ENCODE results near the gene SNHG17. TPM values are rescaled to one million over a fixed set of nuclear protein-coding genes. Genes with fewer than 3 reads are reported as not detected.

The SNHG17 gene
- total and polyA plus RNA-seq, 3 donors from 2014 or later, result 16.3 to 26.9 (median 17.8) TPM

- intact Hi-C loops (cut with DNase I; ENCODE audit: low total_unique reads), result no loop called here
- 80 to 81% methylated on average over 11 of the region's 11 CpGs for whole genome bisulfite sequencing, 2 donors
Observed at GRCh38 chr20:38377039-38377685, 58.0 kb downstream of the SNHG17 start.

GRCh38 chr20:38373898-38374297 is 61.2 kb downstream of the SNHG17 start:
- no peaks in the 10 kb centered on the region for H3K9me3 ChIP-seq
- peaks cover 12% of the 10 kb centered on the region for H3K4me1 ChIP-seq
- intact Hi-C loops (cut with DNase I; ENCODE audit: low total_unique reads), result no loop called here

More at GRCh38 chr20:38377039-38377685, 58.0 kb downstream of the SNHG17 start:
- Histone ChIP-seq H3K9me3 (no peaks in the 10 kb centered on the region), H3K27me3 (no peaks in the 10 kb centered on the region), H3K4me1 (peaks cover 12% of the 10 kb centered on the region), H3K4me3 (no peak overlapping the region), H3K27ac (no peak overlapping the region), H3K36me3 (ENCODE audit: low read depth, missing control alignments) (no peaks in the 10 kb centered on the region)
- no peak for DNase-seq
- TF ChIP-seq, protein P1, sequence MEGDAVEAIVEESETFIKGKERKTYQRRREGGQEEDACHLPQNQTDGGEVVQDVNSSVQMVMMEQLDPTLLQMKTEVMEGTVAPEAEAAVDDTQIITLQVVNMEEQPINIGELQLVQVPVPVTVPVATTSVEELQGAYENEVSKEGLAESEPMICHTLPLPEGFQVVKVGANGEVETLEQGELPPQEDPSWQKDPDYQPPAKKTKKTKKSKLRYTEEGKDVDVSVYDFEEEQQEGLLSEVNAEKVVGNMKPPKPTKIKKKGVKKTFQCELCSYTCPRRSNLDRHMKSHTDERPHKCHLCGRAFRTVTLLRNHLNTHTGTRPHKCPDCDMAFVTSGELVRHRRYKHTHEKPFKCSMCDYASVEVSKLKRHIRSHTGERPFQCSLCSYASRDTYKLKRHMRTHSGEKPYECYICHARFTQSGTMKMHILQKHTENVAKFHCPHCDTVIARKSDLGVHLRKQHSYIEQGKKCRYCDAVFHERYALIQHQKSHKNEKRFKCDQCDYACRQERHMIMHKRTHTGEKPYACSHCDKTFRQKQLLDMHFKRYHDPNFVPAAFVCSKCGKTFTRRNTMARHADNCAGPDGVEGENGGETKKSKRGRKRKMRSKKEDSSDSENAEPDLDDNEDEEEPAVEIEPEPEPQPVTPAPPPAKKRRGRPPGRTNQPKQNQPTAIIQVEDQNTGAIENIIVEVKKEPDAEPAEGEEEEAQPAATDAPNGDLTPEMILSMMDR (IDR thresholded peaks at IDR 0.05), result no peak
- no peak for TF ChIP-seq POLR2A (IDR thresholded peaks at IDR 0.05)

GRCh38 chr20:38373231-38373867 is 61.8 kb downstream of the SNHG17 start:
- peak overlapping the region in 1 of 2 donors; percentile 50 for H3K27ac ChIP-seq
- no peak overlapping the region for H3K4me3 ChIP-seq
- WGBS, 2 donors, result 34 to 36% methylated on average over 7 of the region's 7 CpGs
- no peaks in the 10 kb centered on the region for H3K27me3 ChIP-seq
- H3K9me3 ChIP-seq, result no peaks in the 10 kb centered on the region
- intact Hi-C loops (cut with DNase I; ENCODE audit: low total_unique reads), result no loop called here
- peak; percentile 51 for DNase-seq
- H3K4me1 ChIP-seq, result peaks cover 12% of the 10 kb centered on the region
- TF ChIP-seq POLR2A (IDR thresholded peaks at IDR 0.05), result no peak
- TF ChIP-seq, protein P1 (IDR thresholded peaks at IDR 0.05), result no peak
- H3K36me3 ChIP-seq (ENCODE audit: low read depth, missing control alignments), result no peaks in the 10 kb centered on the region

More at GRCh38 chr20:38373898-38374297, 61.2 kb downstream of the SNHG17 start:
- H3K4me3 ChIP-seq, result no peak overlapping the region
- peak overlapping the region in 1 of 2 donors; percentile 50 for H3K27ac ChIP-seq
- no peak for DNase-seq
- 35 to 43% methylated on average over 4 to 5 of the region's 5 CpGs for WGBS, 2 donors
- TF ChIP-seq POLR2A (IDR thresholded peaks at IDR 0.05), result no peak
- TF ChIP-seq, protein P1 (IDR thresholded peaks at IDR 0.05), result no peak
- H3K36me3 ChIP-seq (ENCODE audit: low read depth, missing control alignments), result no peaks in the 10 kb centered on the region
- H3K27me3 ChIP-seq, result no peaks in the 10 kb centered on the region

DNA sequence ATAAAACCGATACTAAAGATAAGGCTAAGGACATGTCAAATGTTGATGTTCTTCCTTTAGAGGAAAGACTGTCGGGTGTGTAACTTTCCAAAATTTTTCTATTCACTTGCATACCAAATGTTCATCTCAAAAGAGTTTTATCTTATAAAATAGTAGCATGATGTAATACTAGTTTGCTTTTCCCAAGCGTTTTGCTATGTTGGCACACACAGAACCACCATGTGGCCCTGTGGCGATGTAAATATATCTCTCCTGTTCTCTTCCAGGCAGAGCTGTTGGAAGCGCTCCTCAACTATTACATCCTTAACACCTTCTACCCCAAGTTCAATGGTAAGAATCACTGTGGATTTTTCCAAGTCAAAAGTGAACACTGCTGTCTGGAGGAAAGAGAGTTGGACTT is 62.3 kb downstream of the SNHG17 start:
- Histone ChIP-seq H3K4me3 (no peak overlapping the region), H3K36me3 (ENCODE audit: low read depth, missing control alignments) (no peaks in the 10 kb centered on the region), H3K9me3 (no peaks in the 10 kb centered on the region), H3K4me1 (peaks cover 12% of the 10 kb centered on the region), H3K27ac (peak overlapping the region in 1 of 2 donors; percentile 50), H3K27me3 (no peaks in the 10 kb centered on the region)
- TF ChIP-seq POLR2A (IDR thresholded peaks at IDR 0.05), result no peak
- TF ChIP-seq, protein P1 (IDR thresholded peaks at IDR 0.05), result no peak
- WGBS, 2 donors, result 38 to 59% methylated on average over 5 of the region's 5 CpGs
- DNase-seq, result no peak
- intact Hi-C loops (cut with DNase I; ENCODE audit: low total_unique reads), result no loop called here

Small RNA genes within 50 kb of the gene (small RNA-seq; reads per million reads assigned to genes)
- gene RF00056, result 0 reads per million in 2 donors
- 75.7 to 112 reads per million in 2 donors for gene SNORA60
- gene SNORA71A, result 15.7 to 32.0 reads per million in 2 donors
- gene SNORA71B, result 7.3 to 8.5 reads per million in 2 donors
- 2.8 to 4.6 reads per million in 2 donors for gene SNORA71C
- gene SNORA71D, result 420 to 915 reads per million in 2 donors
- gene SNORA71E, result 0 reads per million in 2 donors

Other genes with a start within 250 kb of the SNHG17 start
- 1 to 10 TPM; 7.6 to 9.6 TPM for gene KIAA1755, start 174.6 kb downstream of the SNHG17 start, total RNA-seq
- gene KIAA1755, start 174.6 kb downstream of the SNHG17 start, polyA plus RNA-seq (ENCODE audit: insufficient read depth, low read depth, low replicate concordance), result 5.2 TPM
- gene BPI, start 131.2 kb downstream of the SNHG17 start, total RNA-seq, result 10 to 100 TPM in 1 of 2 donors, 1 to 10 TPM in 1; 9.3 to 17.5 TPM
- 29.0 TPM for gene BPI, start 131.2 kb downstream of the SNHG17 start, polyA plus RNA-seq (ENCODE audit: insufficient read depth, low read depth, low replicate concordance)
- gene LBP, start 88.8 kb downstream of the SNHG17 start, total RNA-seq, result 1 to 10 TPM in 1 of 2 donors, under 1 TPM in 1; 0.87 to 1.2 TPM
- gene LBP, start 88.8 kb downstream of the SNHG17 start, polyA plus RNA-seq (ENCODE audit: insufficient read depth, low read depth, low replicate concordance), result 1.3 TPM
- gene RALGAPB, start 37.5 kb upstream of the SNHG17 start, total RNA-seq, result 10 to 100 TPM; 49.9 to 64.7 TPM
- 52.6 TPM for gene RALGAPB, start 37.5 kb upstream of the SNHG17 start, polyA plus RNA-seq (ENCODE audit: insufficient read depth, low read depth, low replicate concordance)
- 10 to 100 TPM; 10.5 to 40.9 TPM for gene ADIG, start 145.9 kb upstream of the SNHG17 start, total RNA-seq
- gene ADIG, start 145.9 kb upstream of the SNHG17 start, polyA plus RNA-seq (ENCODE audit: insufficient read depth, low read depth, low replicate concordance), result 53.3 TPM
- gene ARHGAP40, start 166.5 kb upstream of the SNHG17 start, total RNA-seq, result 1 to 10 TPM; 1.5 TPM
- gene ARHGAP40, start 166.5 kb upstream of the SNHG17 start, polyA plus RNA-seq (ENCODE audit: insufficient read depth, low read depth, low replicate concordance), result 3.2 TPM